ENCODE measurements around the gene ZNF385C. TPM values are rescaled to one million over a fixed set of nuclear protein-coding genes. Genes with fewer than 3 reads are reported as not detected.

Gene ZNF385C
- total and polyA plus RNA-seq, 2 of the 13 experiments (the other 11 are each of a cell fraction or from before 2014, with no cell fraction given) = 2.3 to 6.1 TPM

- TF ChIP-seq ZFP62 (CRISPR knock-in tag; IDR thresholded peaks at IDR 0.05) = peak; percentile 14; the same call in 1 of the 2 replicates
- no peak for TF ChIP-seq ISX (CRISPR knock-in tag; conservative IDR thresholded peaks at IDR 0.05)
- no peak for TF ChIP-seq NR2F2 (IDR thresholded peaks at IDR 0.05; ENCODE audit: borderline replicate concordance, low read depth)
- no peak for TF ChIP-seq ZNF841 (CRISPR knock-in tag; IDR thresholded peaks at IDR 0.05; ENCODE audit: borderline replicate concordance)
- TF ChIP-seq MAFK (conservative IDR thresholded peaks at IDR 0.05 in 1 of 2, IDR thresholded peaks at IDR 0.05 in 1 of 2; ENCODE audit: low read length in 2 of 2) = peak; percentile 63 to 67; a peak in 3 of 4 replicates
- no peak for TF ChIP-seq RORA (CRISPR knock-in tag; IDR thresholded peaks at IDR 0.05)
- TF ChIP-seq KDM5A (IDR thresholded peaks at IDR 0.05; ENCODE audit: borderline replicate concordance, low read length) = peak; percentile 92
- TF ChIP-seq MAFF (IDR thresholded peaks at IDR 0.05; ENCODE audit: low read depth, low read length) = peak; percentile 50
- TF ChIP-seq ZNF703 (CRISPR knock-in tag; IDR thresholded peaks at IDR 0.05; ENCODE audit: borderline replicate concordance) = no peak
- peak; percentile 65; the same call in 1 of the 2 replicates for TF ChIP-seq ZNF691 (CRISPR knock-in tag; IDR thresholded peaks at IDR 0.05; ENCODE audit: borderline replicate concordance, low read depth)
- 0 out of 2 replicates have a peak, but pooled peaks have one; percentile 58 for TF ChIP-seq SALL2 (CRISPR knock-in tag; IDR thresholded peaks at IDR 0.05)
- peak; percentile 54; the same call in 1 of the 2 replicates for TF ChIP-seq REPIN1 (CRISPR knock-in tag; IDR thresholded peaks at IDR 0.05; ENCODE audit: borderline replicate concordance, low read depth)
- TF ChIP-seq MYPOP (CRISPR knock-in tag; IDR thresholded peaks at IDR 0.05) = peak; percentile 72
- TF ChIP-seq HOXA9 (CRISPR knock-in tag; IDR thresholded peaks at IDR 0.05; ENCODE audit: borderline replicate concordance) = peak; percentile 18; the same call in 1 of the 2 replicates
- no peak; the same call in 1 of the 2 replicates for TF ChIP-seq BCL3 (CRISPR knock-in tag; IDR thresholded peaks at IDR 0.05)
- no peak for TF ChIP-seq ATAD3A (CRISPR knock-in tag; IDR thresholded peaks at IDR 0.05)
- TF ChIP-seq PITX1 (CRISPR knock-in tag; IDR thresholded peaks at IDR 0.05) = peak; percentile 83; the same call in 1 of the 2 replicates
- no peak for TF ChIP-seq TOPORS (CRISPR knock-in tag; IDR thresholded peaks at IDR 0.05)
- peak; percentile 62 for TF ChIP-seq FOXP4 (CRISPR knock-in tag; IDR thresholded peaks at IDR 0.05)
- 0 out of 2 replicates have a peak, but pooled peaks have one; percentile 44 for TF ChIP-seq ATF1 (CRISPR knock-in tag; IDR thresholded peaks at IDR 0.05)
- no peak for TF ChIP-seq CSRNP1 (CRISPR knock-in tag; IDR thresholded peaks at IDR 0.05)
- TF ChIP-seq BRD4 (CRISPR knock-in tag; IDR thresholded peaks at IDR 0.05) = peak; percentile 78; the same call in 1 of the 2 replicates
These were observed 78.5 kb downstream of the ZNF385C start, which contains the start of gene NKIRAS2 (continued) for GRCh38 chr17:42019509-42020404.
